Measurements from ENCODE around the gene TPCN1. TPM values are rescaled to one million over a fixed set of nuclear protein-coding genes. Genes with fewer than 3 reads are reported as not detected.

TPCN1 gene
- total RNA-seq, 2 experiments from 2014 or later: 47.3 to 49.2 TPM

DNA sequence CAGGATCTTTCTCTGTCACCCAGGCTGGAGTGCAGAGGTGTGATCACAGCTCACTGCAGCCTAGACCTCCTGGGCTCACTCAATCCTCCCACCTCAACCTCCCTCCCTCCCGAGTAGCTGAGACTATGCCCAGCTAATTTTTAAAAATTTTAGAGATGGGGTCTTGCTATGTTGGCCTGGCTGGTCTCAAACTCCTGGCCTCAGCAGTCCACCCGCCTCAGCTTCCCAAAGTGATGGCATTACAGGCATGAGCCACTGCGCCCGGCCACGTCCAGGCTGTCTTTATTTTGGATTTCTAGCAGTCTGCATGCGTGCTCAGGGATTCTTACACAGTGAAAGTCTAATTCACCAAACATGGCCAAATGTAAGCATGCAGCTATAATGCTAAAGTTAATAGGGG, 95.9 kb downstream of the TPCN1 start:
- CTCF ChIA-PET: interaction anchor here (0.6 to 0.9 kb wide), 3 partner anchors 10 to 166 kb away, joined by 3 read pairs; no protein-coding TSS in a partner anchor
- Mint-ChIP-seq H3K9me3 (no peaks in the 10 kb centered on the region), H3K36me3 (ENCODE audit: low read depth) (peaks cover 40% of the 10 kb centered on the region), H3K4me1 (ENCODE audit: low read depth) (peaks cover 2% of the 10 kb centered on the region), H3K27me3 (ENCODE audit: low read depth) (no peaks in the 10 kb centered on the region), H3K4me3 (no peak overlapping the region), H3K27ac (no peak overlapping the region)
- intact Hi-C loops (cut with micrococcal nuclease): no loop called here
- DNase-seq: no peak

DNA sequence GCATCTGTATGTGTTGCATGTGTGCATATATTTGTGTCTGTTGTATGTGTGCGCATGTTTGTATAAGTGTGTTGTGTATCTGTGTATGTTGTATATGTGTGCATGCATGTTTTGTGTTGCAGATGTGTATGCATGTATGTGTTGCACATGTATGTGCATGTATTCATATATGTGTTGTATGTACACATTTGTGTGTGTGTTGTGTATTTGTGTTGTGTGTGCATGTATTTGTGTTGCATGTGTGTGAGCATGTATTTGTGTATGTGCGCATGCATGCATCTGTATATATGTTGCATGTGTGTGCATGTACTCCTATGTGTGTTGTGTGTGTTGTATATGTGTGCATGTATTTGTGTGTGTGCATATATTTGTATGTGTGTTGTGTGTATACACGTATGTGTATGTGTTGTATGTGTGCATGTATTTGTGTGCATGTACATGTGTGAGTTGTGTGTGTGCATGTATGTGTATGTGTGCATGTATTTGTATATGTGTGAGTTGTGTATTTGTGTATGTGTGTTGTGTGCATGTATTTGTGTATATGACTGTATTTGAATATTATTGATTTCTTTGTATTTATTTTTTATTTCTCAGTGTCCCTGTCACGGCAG, 96.9 kb downstream of the TPCN1 start:
- intact Hi-C loops (cut with micrococcal nuclease): no loop called here
- no peak overlapping the region for H3K27ac Mint-ChIP-seq
- peaks cover 2% of the 10 kb centered on the region for H3K4me1 Mint-ChIP-seq (ENCODE audit: low read depth)
- no peaks in the 10 kb centered on the region for H3K9me3 Mint-ChIP-seq
- H3K4me3 Mint-ChIP-seq: no peak overlapping the region
- CTCF ChIA-PET: no interaction called here
- no peak for DNase-seq
- H3K36me3 Mint-ChIP-seq (ENCODE audit: low read depth): peaks cover 44% of the 10 kb centered on the region
- no peaks in the 10 kb centered on the region for H3K27me3 Mint-ChIP-seq (ENCODE audit: low read depth)

DNA sequence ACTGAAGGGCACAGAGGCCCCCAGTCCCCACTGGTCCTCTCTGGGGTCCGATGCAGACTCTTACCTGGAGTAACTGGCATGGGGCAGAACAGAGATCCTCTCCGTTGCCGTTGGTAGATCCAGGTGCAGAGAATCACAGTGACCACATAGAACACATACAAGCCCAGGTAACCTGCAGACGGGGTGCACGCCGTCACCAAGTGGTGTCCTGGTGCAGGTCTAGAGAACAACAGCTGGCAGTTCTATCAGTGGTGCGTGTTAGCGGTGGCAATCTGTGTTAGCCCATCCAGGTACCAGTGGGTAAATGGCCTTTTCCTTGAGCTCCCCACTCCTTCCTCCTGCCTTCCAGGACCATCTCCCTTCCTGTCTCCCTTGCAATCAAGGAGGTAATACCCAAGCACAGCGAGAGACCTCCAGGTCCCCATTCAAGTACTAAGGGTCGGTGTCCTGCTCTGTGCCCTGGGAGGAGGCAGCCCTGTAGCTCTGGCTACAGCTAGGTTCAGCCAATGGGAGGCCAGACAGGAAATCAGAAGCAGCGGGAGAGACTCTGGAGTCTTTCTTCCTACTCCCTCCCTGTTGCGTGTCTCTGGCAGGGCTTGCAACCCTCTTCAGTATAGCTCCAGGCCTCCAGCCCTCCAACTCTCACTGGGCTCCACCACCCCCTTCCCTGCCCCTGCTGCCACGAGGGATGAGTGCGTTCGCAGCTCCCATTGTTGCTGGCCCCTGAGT, 97.8 kb downstream of the TPCN1 start:
- Mint-ChIP-seq H3K9me3 (no peaks in the 10 kb centered on the region), H3K36me3 (ENCODE audit: low read depth) (peaks cover 45% of the 10 kb centered on the region), H3K27me3 (ENCODE audit: low read depth) (no peaks in the 10 kb centered on the region), H3K27ac (no peak overlapping the region), H3K4me3 (no peak overlapping the region), H3K4me1 (ENCODE audit: low read depth) (peaks cover 6% of the 10 kb centered on the region)
- no peak for DNase-seq
- CTCF ChIA-PET: no interaction called here
- intact Hi-C loops (cut with micrococcal nuclease): no loop called here

DNA sequence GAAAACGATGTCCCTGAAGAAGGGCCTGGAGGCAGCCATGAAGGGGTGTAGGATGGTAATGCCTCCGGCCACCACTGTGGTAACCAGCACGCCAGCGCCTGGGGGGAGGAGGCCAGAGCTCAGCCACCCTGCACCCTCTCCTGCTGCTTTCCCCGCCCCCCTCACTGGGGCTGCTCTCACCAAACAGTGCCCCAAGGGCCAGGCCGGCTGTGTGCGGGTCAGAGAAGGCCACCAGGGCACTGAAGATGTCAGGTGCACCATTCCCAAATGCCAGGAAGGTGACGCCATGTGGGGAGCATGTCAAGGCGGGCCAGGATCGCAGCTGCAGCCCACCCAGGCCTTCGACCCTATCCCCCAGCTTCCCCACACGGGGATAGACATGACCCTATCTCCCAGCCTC, 99.1 kb downstream of the TPCN1 start:
- no peak for DNase-seq
- intact Hi-C loops (cut with micrococcal nuclease): no loop called here
- no peaks in the 10 kb centered on the region for H3K27me3 Mint-ChIP-seq (ENCODE audit: low read depth)
- H3K4me3 Mint-ChIP-seq: no peak overlapping the region
- no peaks in the 10 kb centered on the region for H3K9me3 Mint-ChIP-seq
- no peak overlapping the region for H3K27ac Mint-ChIP-seq
- CTCF ChIA-PET: no interaction called here
- peaks cover 8% of the 10 kb centered on the region for H3K4me1 Mint-ChIP-seq (ENCODE audit: low read depth)
- H3K36me3 Mint-ChIP-seq (ENCODE audit: low read depth): peaks cover 41% of the 10 kb centered on the region

DNA sequence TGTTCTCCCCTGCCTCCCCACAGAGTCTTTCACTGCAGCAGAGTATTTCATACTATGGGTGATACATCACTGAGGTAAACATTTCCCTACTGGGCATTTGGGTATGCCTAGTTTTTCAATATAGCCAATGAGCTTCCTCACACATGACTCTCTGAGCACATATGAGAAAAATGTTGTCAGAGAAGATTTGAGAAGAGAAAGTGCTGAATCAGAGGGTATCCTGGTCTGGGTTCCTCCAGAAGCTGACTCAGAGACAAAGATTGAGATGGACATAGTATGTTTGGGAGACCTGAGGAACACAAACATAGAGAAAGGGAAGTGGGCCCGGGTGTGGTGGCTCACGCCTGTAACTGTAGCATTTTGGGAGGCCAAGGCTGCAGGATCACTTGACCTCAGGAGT, 101.1 kb downstream of the TPCN1 start:
- Mint-ChIP-seq H3K27me3 (ENCODE audit: low read depth) (no peaks in the 10 kb centered on the region), H3K9me3 (no peaks in the 10 kb centered on the region), H3K4me1 (ENCODE audit: low read depth) (peaks cover 15% of the 10 kb centered on the region), H3K27ac (peak overlapping the region; percentile 19), H3K36me3 (ENCODE audit: low read depth) (peaks cover 47% of the 10 kb centered on the region), H3K4me3 (no peak overlapping the region)
- DNase-seq: no peak
- intact Hi-C loops (cut with micrococcal nuclease): no loop called here
- CTCF ChIA-PET: no interaction called here

DNA sequence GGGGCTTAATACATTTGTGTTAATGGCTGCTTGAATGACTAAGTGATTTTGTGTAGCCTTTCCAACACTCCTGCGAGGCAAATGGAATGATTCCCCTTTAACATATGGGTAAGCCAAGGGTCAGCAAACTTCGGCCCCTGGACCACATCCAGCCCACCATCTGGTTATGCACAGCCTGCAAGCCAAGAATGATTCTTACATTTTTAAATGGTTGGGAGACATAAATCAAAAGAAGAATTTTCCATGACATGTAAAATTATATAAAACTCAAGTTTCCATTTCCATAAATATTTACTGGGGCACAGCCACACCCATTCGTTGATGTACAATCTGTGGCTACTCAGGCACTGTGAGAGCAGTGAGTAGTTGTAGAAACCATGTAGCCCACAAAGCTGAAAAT, 104.7 kb downstream of the TPCN1 start:
- CTCF ChIA-PET: interaction anchor here (1.1 kb wide), 1 partner anchor 10 kb away, joined by 3 read pairs; no protein-coding TSS in a partner anchor

DNA sequence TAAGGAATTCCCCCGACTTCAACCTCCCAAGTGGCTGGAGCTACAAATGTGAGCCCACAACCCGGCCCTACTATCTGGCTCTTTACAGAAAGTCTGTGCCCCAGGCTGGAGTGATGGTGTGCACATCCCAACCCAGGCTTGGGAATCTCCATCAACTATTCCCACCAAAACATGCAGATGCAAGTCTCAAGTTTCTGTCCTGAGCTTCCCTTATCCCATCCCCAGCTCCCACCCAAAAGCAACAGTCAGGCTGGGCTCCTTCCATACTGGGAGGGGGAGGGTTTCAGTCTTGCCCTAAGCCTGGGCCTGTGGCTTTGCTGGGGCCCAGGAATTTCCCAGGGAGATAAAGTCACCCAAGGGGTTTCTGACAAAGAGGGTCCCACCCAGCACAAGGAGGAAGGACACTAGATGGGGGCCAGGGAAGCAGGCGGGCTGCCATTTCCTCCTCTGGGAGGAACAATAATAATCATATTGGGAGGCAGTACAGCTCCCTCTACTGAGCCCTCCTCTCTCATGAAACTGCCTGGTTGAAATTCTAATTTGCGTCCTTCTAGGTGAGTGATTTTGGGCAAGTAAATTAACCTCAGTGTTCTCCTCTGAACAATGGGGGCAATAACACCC, 105.6 kb downstream of the TPCN1 start:
- no peak overlapping the region for H3K4me3 Mint-ChIP-seq
- no peaks in the 10 kb centered on the region for H3K27me3 Mint-ChIP-seq (ENCODE audit: low read depth)
- no peak for DNase-seq
- H3K36me3 Mint-ChIP-seq (ENCODE audit: low read depth): peaks cover 43% of the 10 kb centered on the region
- H3K27ac Mint-ChIP-seq: peak overlapping the region; percentile 51
- H3K4me1 Mint-ChIP-seq (ENCODE audit: low read depth): peaks cover 40% of the 10 kb centered on the region
- H3K9me3 Mint-ChIP-seq: no peaks in the 10 kb centered on the region
- intact Hi-C loops (cut with micrococcal nuclease): no loop called here
- CTCF ChIA-PET: interaction anchor here (1.1 kb wide), 1 partner anchor 11 kb away, joined by 3 read pairs; no protein-coding TSS in a partner anchor

More for the DNA sequence above, 104.7 kb downstream of the TPCN1 start:
- peaks cover 43% of the 10 kb centered on the region for H3K36me3 Mint-ChIP-seq (ENCODE audit: low read depth)
- H3K9me3 Mint-ChIP-seq: no peaks in the 10 kb centered on the region
- H3K27me3 Mint-ChIP-seq (ENCODE audit: low read depth): no peaks in the 10 kb centered on the region
- H3K4me1 Mint-ChIP-seq (ENCODE audit: low read depth): peaks cover 35% of the 10 kb centered on the region
- no peak overlapping the region for H3K4me3 Mint-ChIP-seq
- DNase-seq: no peak
- intact Hi-C loops (cut with micrococcal nuclease): no loop called here
- no peak overlapping the region for H3K27ac Mint-ChIP-seq

DNA sequence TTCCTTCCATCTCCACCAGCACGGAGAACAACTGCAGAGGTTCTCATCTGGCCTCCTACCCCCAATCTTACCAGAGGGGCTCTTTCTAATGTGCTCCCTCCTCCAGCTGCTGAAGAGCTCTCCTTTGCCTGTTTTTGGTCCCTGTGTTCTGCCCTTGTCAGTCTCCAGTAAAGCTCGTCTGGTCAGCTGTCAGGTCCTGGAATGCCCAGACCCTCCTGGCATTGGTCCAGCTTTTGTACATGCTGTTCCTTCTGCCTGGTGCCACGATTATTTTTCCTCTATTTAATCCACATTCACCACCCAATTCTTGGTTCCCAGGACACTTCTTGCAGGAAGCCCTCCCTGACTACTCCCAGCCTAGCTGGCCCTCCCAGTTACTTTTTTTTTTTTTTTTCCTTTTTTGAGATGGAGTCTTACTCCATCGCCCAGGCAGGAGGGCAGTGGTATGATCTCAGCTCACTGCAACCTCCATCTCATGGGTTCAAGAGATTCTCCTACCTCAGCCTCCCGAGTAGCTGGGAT, 107.2 kb downstream of the TPCN1 start:
- peaks cover 53% of the 10 kb centered on the region for H3K4me1 Mint-ChIP-seq (ENCODE audit: low read depth)
- CTCF ChIA-PET: interaction anchor here (0.6 to 0.7 kb wide), 2 partner anchors 131 to 132 kb away, joined by 3 to 5 read pairs; no protein-coding TSS in a partner anchor
- H3K9me3 Mint-ChIP-seq: no peaks in the 10 kb centered on the region
- DNase-seq: no peak
- H3K36me3 Mint-ChIP-seq (ENCODE audit: low read depth): peaks cover 42% of the 10 kb centered on the region
- H3K4me3 Mint-ChIP-seq: no peak overlapping the region
- H3K27me3 Mint-ChIP-seq (ENCODE audit: low read depth): no peaks in the 10 kb centered on the region
- H3K27ac Mint-ChIP-seq: no peak overlapping the region
- intact Hi-C loops (cut with micrococcal nuclease): no loop called here

DNA sequence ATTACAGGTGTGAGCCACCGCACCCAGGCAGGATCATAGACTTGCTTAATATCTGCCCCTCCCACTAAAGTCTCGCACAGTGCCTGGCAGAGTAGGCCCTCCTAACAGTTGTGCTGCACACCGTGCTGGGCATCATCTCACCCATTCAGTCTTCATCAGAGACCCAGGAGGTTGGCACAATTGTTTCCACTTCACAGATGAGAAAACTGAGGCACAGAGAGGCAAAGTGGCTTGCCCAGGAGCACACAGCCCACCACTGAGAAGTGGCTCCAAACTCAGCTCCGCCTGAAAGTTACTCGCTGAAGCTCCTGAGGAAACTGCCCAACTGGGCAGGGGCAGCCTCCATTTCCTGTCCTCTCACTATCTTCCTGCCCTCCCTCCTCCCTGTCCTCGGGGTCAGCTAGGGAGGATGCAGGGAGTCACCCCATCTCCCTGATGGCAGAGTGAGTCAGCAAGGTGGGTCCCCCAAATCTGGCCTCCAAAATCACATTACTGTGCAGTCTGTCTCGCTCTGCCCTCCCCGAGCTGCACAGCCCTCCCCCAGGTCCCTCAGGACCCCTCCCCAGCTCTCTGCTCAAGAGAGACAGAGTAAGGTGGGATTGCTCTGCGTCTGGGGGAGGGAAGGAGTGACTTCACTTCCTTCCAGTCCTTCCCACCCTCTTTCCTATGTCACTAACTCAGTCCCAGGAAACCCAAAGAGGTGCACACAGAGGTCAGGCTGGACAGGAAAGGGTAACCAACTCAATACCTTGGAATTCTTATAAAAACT, 107.9 kb downstream of the TPCN1 start:
- CTCF ChIA-PET: no interaction called here
- no peak for DNase-seq
- no peaks in the 10 kb centered on the region for H3K27me3 Mint-ChIP-seq (ENCODE audit: low read depth)
- no peak overlapping the region for H3K27ac Mint-ChIP-seq
- no peak overlapping the region for H3K4me3 Mint-ChIP-seq
- intact Hi-C loops (cut with micrococcal nuclease): no loop called here
- peaks cover 56% of the 10 kb centered on the region for H3K4me1 Mint-ChIP-seq (ENCODE audit: low read depth)
- H3K36me3 Mint-ChIP-seq (ENCODE audit: low read depth): peaks cover 38% of the 10 kb centered on the region
- no peaks in the 10 kb centered on the region for H3K9me3 Mint-ChIP-seq

DNA sequence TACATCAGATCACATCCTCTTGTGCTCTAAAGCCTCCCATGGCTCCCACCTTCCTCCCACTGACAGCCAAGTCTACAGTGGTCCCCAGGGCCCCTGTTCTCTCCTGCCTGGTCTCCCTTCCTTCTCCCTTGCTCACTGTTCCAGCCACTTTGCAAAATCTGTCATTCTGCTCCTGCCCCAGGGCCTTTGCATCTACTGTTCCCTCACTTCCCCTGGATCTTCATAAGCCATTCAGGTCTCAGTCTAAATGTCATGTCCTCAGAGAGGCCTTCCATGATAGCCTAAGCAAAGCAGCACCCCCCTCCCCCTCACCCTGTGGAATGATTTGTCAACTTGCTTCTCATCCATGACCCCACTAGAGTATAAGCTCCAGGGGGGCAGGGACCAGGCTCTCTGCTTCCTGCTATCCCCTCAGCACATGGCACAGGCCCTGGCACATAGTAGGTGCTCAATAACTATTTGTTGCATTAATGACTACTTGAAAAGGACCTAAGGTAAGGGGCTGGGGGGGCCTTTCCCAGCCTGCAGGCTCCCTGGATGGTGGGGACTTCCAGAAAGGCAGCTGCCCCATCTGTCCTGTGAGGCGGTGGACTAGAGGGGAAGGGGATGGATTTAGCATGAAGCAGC, 108.6 kb downstream of the TPCN1 start:
- peaks cover 53% of the 10 kb centered on the region for H3K4me1 Mint-ChIP-seq (ENCODE audit: low read depth)
- CTCF ChIA-PET: no interaction called here
- H3K27ac Mint-ChIP-seq: peak overlapping the region; percentile 52
- H3K4me3 Mint-ChIP-seq: no peak overlapping the region
- H3K36me3 Mint-ChIP-seq (ENCODE audit: low read depth): peaks cover 40% of the 10 kb centered on the region
- intact Hi-C loops (cut with micrococcal nuclease): loop anchor here (5.0 kb wide), 2 partner anchors 92 to 632 kb away; partner anchors contain the start of gene SDSL
- no peak for DNase-seq
- H3K27me3 Mint-ChIP-seq (ENCODE audit: low read depth): no peaks in the 10 kb centered on the region
- H3K9me3 Mint-ChIP-seq: no peaks in the 10 kb centered on the region

DNA sequence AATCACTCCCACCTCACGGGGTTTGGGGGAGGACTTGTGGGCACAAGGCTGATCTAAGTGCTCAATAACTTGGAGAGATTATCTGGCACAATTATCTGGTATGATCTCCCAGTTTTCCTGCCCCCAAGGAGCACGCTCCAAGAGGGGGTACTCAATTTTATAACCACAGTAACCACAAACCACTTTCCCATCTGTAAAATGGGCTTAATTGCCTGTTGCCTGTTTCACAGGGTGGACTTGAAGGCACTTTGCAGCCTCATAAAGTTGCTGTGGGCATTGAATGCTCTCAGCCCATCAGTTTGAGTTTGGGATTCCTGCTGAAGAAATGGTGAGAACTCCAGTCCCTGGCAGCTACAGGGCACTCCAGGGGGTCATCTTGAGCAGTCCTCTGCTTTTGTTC, 109.2 kb downstream of the TPCN1 start:
- Mint-ChIP-seq H3K4me1 (ENCODE audit: low read depth) (peaks cover 54% of the 10 kb centered on the region), H3K4me3 (no peak overlapping the region), H3K36me3 (ENCODE audit: low read depth) (peaks cover 40% of the 10 kb centered on the region), H3K9me3 (no peaks in the 10 kb centered on the region), H3K27me3 (ENCODE audit: low read depth) (no peaks in the 10 kb centered on the region), H3K27ac (peak overlapping the region; percentile 52)
- CTCF ChIA-PET: no interaction called here
- intact Hi-C loops (cut with micrococcal nuclease): loop anchor here (5.0 kb wide), 2 partner anchors 92 to 632 kb away; partner anchors contain the start of gene SDSL
- DNase-seq: no peak
